GM23338 (cell line): ENCODE results near the gene GIPC1. TPM values are rescaled to one million over a fixed set of nuclear protein-coding genes. Genes with fewer than 3 reads are reported as not detected.

ENCODE experiments used
- ATAC-seq: fragments of 200-7000 bp; cut with Tn5 transposase; 3 replicates; pipeline ENCODE4 v1.9.1; 2020
- DNase-seq: peaks from one replicate; pipeline ENCODE4 v3.0.0-alpha.2; 2015; ENCODE audit warnings: low spot score
- H2AFZ ChIP-seq: fragments of 200-600 bp; sonication (generic); 2 replicates; pipeline ENCODE4 v1.8.0; 2016; ENCODE audit warnings: antibody characterized with exemption, mild to moderate bottlenecking, moderate library complexity
- H3F3A ChIP-seq: fragments of 200-600 bp; sonication (generic); replicated peaks from 2 replicates; pipeline ENCODE4 v1.8.0; 2017; ENCODE audit warnings: antibody characterized with exemption, mixed run types, low read depth
- H3K27ac ChIP-seq: fragments of 200-600 bp; sonication (generic); 2 replicates; pipeline ENCODE4 v1.6.1; 2016; ENCODE audit warnings: low read depth
- H3K27me3 ChIP-seq: fragments of 200-600 bp; sonication (generic); 2 replicates; pipeline ENCODE4 v1.8.0; 2016; ENCODE audit warnings: mild to moderate bottlenecking, mixed run types, moderate library complexity; ENCODE audit not compliant: insufficient read depth
- H3K36me3 ChIP-seq: fragments of 200-600 bp; sonication (generic); 2 replicates; pipeline ENCODE4 v1.8.0; 2016; ENCODE audit warnings: mild to moderate bottlenecking; ENCODE audit not compliant: insufficient read depth
- H3K4me1 ChIP-seq: fragments of 200-600 bp; sonication (generic); 2 replicates; pipeline ENCODE4 v1.8.0; 2016; ENCODE audit warnings: mild to moderate bottlenecking, moderate library complexity; ENCODE audit not compliant: insufficient read depth
- H3K4me2 ChIP-seq: fragments of 200-600 bp; sonication (generic); 2 replicates; pipeline ENCODE4 v1.7.1; 2017; ENCODE audit warnings: mixed run types
- H3K4me3 ChIP-seq: fragments of 200-600 bp; sonication (generic); 2 replicates; pipeline ENCODE4 v1.6.1; 2016; ENCODE audit warnings: mixed run types
- H3K79me2 ChIP-seq: fragments of 200-600 bp; sonication (generic); replicated peaks from 2 replicates; pipeline ENCODE4 v1.8.0; 2017; ENCODE audit warnings: mild to moderate bottlenecking; ENCODE audit not compliant: insufficient read depth
- H3K9me2 ChIP-seq: fragments of 200-600 bp; sonication (generic); 2 replicates; pipeline ENCODE4 v1.8.0; 2017; ENCODE audit not compliant: insufficient read depth
- H4K20me1 ChIP-seq: fragments of 200-600 bp; sonication (generic); replicated peaks from 2 replicates; pipeline ENCODE4 v1.8.0; 2017; ENCODE audit warnings: mild to moderate bottlenecking; ENCODE audit not compliant: insufficient read depth
- H3K27ac Mint-ChIP-seq: 2 replicates; pipeline ENCODE4 v1.8.0; 2020; ENCODE audit warnings: inconsistent platforms, mild to moderate bottlenecking, moderate library complexity, mixed read lengths
- H3K27me3 Mint-ChIP-seq: 3 replicates; pipeline ENCODE4 v1.8.0; 2022; ENCODE audit warnings: low read depth, mild to moderate bottlenecking, moderate library complexity, mixed read lengths, inconsistent platforms; ENCODE audit not compliant: insufficient read depth, poor library complexity
- H3K36me3 Mint-ChIP-seq: 3 replicates; pipeline ENCODE4 v1.8.0; 2021; ENCODE audit warnings: low read depth, mild to moderate bottlenecking, inconsistent platforms, moderate library complexity, mixed read lengths
- H3K4me1 Mint-ChIP-seq: 3 replicates; pipeline ENCODE4 v1.8.0; 2020; ENCODE audit warnings: mild to moderate bottlenecking, inconsistent platforms, mixed read lengths
- H3K4me3 Mint-ChIP-seq: 3 replicates; pipeline ENCODE4 v1.8.0; 2021; ENCODE audit warnings: moderate library complexity, mild to moderate bottlenecking, inconsistent platforms, mixed read lengths
- H3K9me3 Mint-ChIP-seq: 3 replicates; pipeline ENCODE4 v1.8.0; 2020; ENCODE audit warnings: moderate library complexity, mild to moderate bottlenecking, inconsistent platforms, mixed read lengths
- EZH2phosphoT487 ChIP-seq: fragments of 200-600 bp; sonication (generic); IDR thresholded peaks from one replicate; pipeline ENCODE4 v1.8.1; 2018; ENCODE audit warnings: antibody characterized with exemption; ENCODE audit not compliant: unreplicated experiment
- JUNB ChIP-seq: IDR thresholded peaks from one replicate; pipeline ENCODE4 v1.6.1; 2016; ENCODE audit warnings: antibody characterized with exemption; ENCODE audit not compliant: unreplicated experiment
- NANOG ChIP-seq: IDR thresholded peaks from 2 replicates; pipeline ENCODE4 v1.6.1; 2016; ENCODE audit warnings: antibody characterized with exemption, borderline replicate concordance
- POLR2AphosphoS5 ChIP-seq: IDR thresholded peaks from 2 replicates; pipeline ENCODE4 v1.6.1; 2016; ENCODE audit warnings: antibody characterized with exemption, low read depth
- REST ChIP-seq: IDR thresholded peaks from one replicate; pipeline ENCODE4 v1.6.1; 2018; ENCODE audit warnings: antibody characterized with exemption; ENCODE audit not compliant: unreplicated experiment
- STAT1 ChIP-seq: IDR thresholded peaks from one replicate; pipeline ENCODE4 v1.6.1; 2016; ENCODE audit warnings: antibody characterized with exemption; ENCODE audit not compliant: unreplicated experiment
- ZNF114 ChIP-seq: fragments of 250-450 bp; sonication (Bioruptor Pico); IDR thresholded peaks from 2 replicates; pipeline ENCODE4 v1.5.0; 2020; ENCODE audit warnings: mild to moderate bottlenecking, moderate library complexity
- ZNF331 ChIP-seq: fragments of 250-450 bp; sonication (Bioruptor Pico); IDR thresholded peaks from 2 replicates; pipeline ENCODE4 v1.5.0; 2020; ENCODE audit warnings: low read depth, mild to moderate bottlenecking, moderate library complexity
- ZNF462 ChIP-seq: fragments of 250-450 bp; sonication (Bioruptor Pico); IDR thresholded peaks from 2 replicates; pipeline ENCODE4 v1.5.0; 2020; ENCODE audit warnings: mild to moderate bottlenecking, moderate library complexity
- polyA plus RNA-seq: library from polyadenylated mRNA; unstranded; fragments of >200 nt; fragmentation: Nextera tagmentation; extraction: Ambion mirVana; gene quantifications from 2 replicates; pipeline ENCODE4 v1.2.1, GENCODE V29; 2016
- total RNA-seq: library from RNA; depleted of rRNA; stranded (reverse); fragments of >200 nt; shearing (Covaris generic); gene quantifications from 2 replicates; pipeline ENCODE4 v1.2.3, GENCODE V29; 2014

The GIPC1 gene
- total and polyA plus RNA-seq, 2 experiments from 2014 or later: 51.6 to 106 TPM

GRCh38 chr19:14482172-14482941, 13.6 kb downstream of the GIPC1 start (continued):
- no peak for TF ChIP-seq ZNF462 (CRISPR knock-in tag)
- TF ChIP-seq POLR2AphosphoS5: no peak

GRCh38 chr19:14480700-14481079, 15.2 kb downstream of the GIPC1 start:
- no peak overlapping the region for H3K4me3 Mint-ChIP-seq
- peaks cover 14% of the 10 kb centered on the region for H3K4me1 Mint-ChIP-seq
- H3K36me3 Mint-ChIP-seq: peaks cover 23% of the 10 kb centered on the region
- peak; percentile 6; the same call in 2 of the 3 replicates for ATAC-seq
- Histone ChIP-seq H3K4me2 (0 out of 2 replicates have a peak overlapping the region, but pooled peaks have one; percentile 57), H3K9me2 (no peaks in the 10 kb centered on the region), H3K79me2 (no peaks in the 10 kb centered on the region), H2AFZ (no peak overlapping the region), H3K4me1 (peaks cover 5% of the 10 kb centered on the region; the same call in 1 of the 2 replicates), H3K4me3 (no peak overlapping the region), H4K20me1 (no peaks in the 10 kb centered on the region; the same call in 1 of the 2 replicates), H3K27ac (no peak overlapping the region), H3K36me3 (peaks cover 5% of the 10 kb centered on the region; the same call in 1 of the 2 replicates), H3K27me3 (no peaks in the 10 kb centered on the region), H3F3A (peaks cover 7% of the 10 kb centered on the region)
- H3K9me3 Mint-ChIP-seq: no peaks in the 10 kb centered on the region
- TF ChIP-seq ZNF331 (CRISPR knock-in tag) (no peak), REST (no peak), EZH2phosphoT487 (no peak), ZNF114 (CRISPR knock-in tag) (no peak), STAT1 (no peak), JUNB (no peak), NANOG (no peak)
- no peak for DNase-seq
- H3K27ac Mint-ChIP-seq: no peak overlapping the region
- peaks cover 8% of the 10 kb centered on the region for H3K27me3 Mint-ChIP-seq
